Stimulated activated CD8-positive, alpha-beta memory T cell treated with anti-CD3 and anti-CD28 coated beads, Interleukin-15, amount 100 ng/mL, for 4 hours (primary cell): Measurements from ENCODE around the gene ABCD1.

Experiments
- DNase-seq, 2 donors: peaks; one replicate each; pipeline ENCODE4 v3.0.0-alpha.2; 2020; ENCODE audit warnings: low read depth in 2 of 2

Gene ABCD1

DNA sequence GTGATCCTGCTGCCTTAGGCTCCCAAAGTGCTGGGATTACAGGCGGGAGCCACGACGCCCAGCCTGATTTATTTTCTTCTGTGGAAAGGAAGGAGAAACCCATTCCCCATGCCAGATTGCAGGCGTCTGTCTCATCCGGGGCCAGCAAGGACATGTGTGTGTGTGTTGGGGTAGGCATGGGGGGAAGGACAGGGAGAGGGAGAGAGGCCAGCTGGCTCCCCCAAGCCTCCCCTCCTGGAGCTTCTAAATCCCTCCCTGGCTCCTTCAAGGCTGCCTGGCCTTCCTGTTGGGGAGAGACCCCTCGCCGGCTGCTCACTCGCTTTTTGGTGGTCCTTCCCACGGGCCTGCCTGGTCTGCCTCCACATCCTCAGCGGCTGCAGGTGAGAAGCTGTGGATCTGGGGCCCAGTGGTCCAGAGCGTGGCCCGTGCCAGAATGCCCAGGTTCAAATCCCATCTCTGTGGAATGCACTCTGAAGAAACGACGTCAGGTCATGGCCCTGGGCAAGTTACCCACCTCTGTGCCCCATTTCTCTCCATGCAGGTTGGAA is 38.0 kb downstream of the ABCD1 start:
- DNase-seq: no peak

GRCh38 chrX:153763298-153763932 is 38.8 kb downstream of the ABCD1 start:
- DNase-seq: no peak

DNA sequence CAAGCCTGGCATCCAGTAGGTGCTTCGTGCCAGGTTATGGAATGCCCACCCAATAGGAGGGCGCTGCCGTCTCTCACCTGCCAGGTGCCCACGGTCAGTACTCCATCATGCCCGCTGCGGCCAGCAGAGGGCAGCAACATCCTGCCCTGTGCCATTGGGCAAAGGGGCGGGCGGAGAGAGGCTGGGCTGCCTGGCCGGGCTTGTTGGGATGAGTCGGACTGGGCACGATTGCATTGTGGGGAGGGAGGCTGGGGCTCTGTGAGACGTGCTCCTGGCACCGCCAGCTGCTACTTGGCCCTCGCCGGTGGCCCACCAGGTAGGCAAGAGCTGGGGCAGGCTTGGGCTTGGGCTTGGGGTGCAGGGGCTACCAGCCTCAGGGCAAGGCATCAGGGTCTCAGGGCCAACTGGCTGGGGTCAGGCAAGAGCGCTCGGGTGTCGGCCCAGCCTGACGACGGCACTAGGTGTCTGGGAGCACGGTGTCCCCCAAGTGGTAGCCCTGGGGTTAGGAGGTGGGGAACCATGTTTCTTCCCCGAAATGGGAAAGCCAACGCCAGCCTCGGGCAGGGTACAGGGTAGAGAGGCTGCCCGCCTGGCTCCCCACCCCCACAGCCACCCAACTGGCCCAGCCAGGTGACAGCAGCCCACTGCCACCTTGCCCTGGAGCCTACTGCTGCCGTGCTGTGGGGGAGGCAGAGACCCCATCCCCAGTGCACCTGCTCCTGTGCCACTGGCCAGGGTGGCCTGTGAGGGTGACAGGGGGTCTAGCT is 39.5 kb downstream of the ABCD1 start, which contains the start of gene PLXNB3:
Gene PLXNB3 (plus strand): TSS at position 261 of the 767 bp plus-strand sequence. CDS start 1,287 bp downstream, outside the sequence.
- DNase-seq: peak; percentile 35 to 42

DNA sequence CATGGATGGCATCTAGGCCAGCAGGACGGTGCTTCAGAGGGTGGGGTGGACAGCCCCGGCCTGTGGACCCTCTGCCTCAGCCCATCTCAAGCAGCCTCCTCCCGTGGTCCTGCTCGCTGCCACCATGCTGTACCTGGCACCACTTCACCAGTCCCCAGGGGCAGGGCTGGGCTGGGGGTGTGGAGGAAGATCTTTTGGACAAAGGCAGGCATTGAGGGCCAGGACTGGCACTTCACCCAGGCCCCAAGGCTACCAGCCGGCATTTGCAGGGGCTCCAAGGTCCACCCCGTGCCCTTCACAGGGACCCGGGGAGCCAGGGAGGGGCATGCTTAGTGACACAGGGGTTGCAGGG is 40.1 kb downstream of the ABCD1 start:
- DNase-seq: no peak

GRCh38 chrX:153765138-153766079 is 40.8 kb downstream of the ABCD1 start:
- no peak for DNase-seq

- DNase-seq: peak; percentile 18 to 24
Measured at GRCh38 chrX:153766098-153766817, 41.6 kb downstream of the ABCD1 start.

DNA sequence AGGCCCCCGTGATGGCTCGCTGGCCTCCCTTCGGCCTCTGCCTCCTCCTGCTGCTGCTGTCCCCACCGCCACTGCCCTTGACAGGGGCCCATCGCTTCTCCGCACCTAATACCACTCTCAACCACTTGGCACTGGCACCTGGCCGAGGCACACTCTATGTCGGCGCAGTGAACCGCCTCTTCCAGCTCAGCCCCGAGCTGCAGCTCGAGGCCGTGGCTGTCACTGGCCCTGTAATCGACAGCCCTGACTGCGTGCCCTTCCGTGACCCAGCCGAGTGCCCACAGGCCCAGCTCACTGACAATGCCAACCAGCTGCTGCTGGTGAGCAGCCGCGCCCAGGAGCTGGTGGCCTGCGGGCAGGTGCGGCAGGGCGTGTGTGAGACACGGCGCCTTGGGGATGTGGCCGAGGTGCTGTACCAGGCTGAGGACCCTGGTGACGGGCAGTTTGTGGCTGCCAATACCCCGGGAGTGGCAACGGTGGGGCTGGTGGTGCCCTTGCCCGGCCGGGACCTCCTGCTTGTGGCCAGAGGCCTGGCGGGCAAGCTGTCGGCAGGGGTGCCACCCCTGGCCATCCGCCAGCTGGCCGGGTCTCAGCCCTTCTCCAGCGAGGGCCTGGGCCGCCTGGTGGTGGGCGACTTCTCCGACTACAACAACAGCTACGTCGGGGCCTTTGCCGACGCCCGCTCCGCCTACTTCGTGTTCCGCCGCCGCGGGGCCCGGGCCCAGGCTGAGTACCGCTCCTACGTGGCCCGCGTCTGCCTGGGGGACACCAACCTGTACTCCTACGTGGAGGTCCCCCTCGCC is 42.4 kb downstream of the ABCD1 start:
- DNase-seq: no peak

- no peak for DNase-seq
Measured at GRCh38 chrX:153767674-153768055, 43.0 kb downstream of the ABCD1 start.

- no peak for DNase-seq
Measured at GRCh38 chrX:153768311-153769157, 43.9 kb downstream of the ABCD1 start.

DNA sequence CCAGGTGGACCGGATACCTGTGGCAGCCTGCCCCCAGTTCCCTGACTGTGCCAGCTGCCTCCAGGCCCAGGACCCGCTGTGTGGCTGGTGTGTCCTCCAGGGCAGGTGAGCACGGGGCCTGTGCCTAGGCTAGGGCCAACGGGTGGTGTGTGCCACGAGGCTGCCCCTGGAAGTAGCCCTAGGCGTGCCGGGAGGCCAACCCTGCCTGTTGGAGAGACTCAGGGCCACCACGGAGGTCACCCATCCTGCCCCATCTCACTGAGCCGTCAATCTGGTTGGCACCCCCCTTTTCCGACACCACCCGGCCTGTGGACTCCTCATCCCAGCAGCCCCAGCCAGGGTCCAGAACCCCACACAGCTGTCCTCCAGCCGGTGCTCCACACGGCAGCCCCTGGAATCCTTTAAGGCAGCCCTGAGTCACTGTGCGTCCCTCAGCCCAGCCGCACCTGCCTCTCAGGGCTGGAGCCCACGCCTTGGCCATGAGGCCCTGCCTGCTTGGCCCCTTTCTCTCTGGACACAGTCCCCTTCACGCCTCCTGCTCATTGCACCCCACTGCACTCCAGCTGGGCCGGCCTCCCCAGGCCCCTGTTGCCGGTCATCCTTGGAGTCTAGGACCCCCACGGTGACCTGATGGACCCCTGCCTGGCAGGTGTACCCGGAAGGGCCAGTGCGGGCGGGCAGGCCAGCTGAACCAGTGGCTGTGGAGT is 44.7 kb downstream of the ABCD1 start:
- no peak for DNase-seq

DNA sequence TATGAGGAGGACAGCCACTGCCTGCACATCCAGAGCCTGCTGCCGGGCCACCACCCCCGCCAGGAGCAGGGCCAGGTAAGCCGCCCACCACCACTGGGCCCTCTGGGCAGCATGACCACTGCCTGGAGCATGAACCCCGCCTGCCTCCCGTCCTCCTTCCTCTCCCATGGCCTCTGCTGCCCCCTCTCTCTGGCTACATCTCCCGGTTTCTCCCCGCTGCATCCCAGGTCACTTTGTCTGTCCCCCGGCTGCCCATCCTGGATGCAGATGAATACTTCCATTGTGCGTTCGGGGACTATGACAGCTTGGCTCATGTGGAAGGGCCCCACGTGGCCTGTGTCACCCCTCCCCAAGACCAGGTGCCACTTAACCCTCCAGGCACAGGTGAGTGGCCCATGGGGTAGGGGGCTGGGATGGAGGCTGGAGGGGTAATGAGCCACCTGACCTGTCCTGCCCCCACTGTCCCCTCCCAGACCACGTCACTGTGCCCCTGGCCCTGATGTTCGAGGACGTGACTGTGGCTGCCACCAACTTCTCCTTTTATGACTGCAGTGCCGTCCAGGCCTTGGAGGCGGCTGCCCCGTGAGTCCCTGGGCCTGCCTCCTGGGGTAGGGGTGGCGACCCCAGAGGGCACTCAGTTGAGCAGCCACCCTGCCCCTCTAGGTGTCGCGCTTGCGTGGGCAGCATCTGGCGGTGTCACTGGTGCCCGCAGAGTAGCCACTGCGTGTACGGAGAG is 45.4 kb downstream of the ABCD1 start:
- DNase-seq: no peak

DNA sequence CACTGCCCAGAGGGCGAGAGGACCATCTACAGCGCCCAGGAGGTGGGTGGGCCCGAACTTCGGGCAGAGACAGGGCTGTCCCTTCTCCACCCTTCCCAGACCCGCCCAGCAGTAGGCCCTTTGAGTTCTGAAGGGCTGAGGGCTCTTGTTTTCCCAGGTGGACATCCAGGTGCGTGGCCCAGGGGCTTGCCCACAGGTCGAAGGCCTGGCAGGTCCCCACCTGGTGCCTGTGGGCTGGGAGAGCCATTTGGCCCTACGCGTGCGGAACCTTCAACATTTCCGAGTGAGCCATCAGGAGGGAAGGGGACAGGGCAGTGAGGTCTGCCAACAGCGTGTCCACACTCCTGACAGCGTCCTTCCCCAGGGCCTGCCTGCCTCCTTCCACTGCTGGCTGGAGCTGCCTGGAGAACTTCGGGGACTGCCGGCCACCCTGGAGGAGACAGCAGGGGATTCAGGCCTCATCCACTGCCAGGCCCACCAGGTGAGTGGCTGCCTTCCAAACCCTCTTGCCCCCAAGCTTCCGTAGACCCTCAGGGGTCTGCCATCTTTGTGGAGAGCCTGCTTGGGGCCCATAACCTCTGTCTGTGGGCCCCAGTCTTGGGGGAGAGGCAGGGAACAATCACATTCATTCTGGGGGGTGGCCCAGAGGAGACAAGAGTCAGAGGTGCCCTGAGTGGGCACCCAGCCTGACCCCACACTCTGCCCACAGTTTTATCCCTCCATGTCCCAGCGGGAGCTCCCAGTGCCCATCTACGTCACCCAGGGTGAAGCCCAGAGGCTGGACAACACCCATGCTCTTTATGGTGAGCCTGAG is 46.2 kb downstream of the ABCD1 start:
- DNase-seq: no peak

GRCh38 chrX:153771415-153772315 is 47.0 kb downstream of the ABCD1 start:
- no peak for DNase-seq

DNA sequence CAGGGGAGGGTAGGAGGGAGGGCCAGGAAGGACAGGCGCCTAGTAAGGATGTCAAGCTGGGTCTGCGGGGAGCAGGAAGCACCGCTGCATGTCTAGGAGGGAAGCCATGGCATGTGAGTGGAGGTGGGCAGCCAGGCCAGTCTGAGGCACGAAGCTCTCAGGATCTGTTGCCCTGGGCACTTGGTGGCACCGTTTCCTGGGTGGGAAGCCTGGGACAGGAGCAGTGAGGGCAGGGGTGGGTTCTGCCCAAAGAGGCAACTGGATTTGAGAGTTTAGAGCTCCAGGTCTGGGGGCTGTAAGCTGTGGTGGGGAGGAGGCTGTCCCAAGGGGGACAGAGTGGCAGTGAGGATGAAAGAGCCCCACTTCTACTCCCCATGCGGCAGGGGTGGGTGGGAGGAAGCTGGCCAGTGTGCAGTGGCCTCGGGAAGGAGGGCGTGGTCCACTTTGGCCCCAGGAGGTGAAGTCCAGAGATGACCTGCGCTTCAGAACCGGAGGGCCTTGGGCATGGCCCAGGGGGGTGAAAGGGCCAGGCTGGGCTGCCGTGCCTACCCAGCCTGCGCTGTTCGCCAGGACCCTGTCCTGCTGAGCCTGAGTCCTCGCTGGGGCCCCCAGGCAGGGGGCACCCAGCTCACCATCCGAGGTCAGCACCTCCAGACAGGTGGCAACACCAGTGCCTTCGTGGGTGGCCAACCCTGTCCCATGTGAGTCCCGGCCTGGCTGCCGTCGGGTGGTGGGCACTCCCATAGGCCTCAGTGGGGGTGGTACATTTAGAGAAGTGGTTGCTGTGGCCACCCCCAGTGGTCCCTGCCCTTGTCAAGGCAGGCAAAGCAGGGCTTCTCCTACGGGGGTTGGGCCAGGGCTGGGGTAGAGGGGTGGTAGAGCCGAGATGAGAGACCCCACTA is 47.9 kb downstream of the ABCD1 start:
- no peak for DNase-seq

DNA sequence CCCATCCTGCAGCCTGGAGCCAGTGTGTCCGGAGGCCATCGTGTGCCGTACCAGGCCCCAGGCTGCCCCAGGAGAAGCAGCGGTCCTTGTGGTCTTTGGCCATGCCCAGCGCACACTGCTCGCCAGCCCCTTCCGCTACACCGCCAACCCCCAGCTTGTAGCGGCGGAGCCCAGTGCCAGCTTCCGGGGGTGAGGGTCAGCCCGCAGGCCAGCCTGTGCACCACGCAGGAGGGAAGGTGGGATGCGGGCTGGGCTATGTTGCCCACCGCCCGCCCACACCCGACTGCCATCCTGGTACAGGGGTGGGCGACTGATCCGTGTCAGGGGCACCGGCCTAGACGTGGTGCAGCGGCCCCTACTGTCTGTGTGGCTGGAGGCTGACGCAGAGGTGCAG is 48.6 kb downstream of the ABCD1 start:
- no peak for DNase-seq
